B cell (primary cell): ENCODE results near the gene TXNRD1. TPM values are rescaled to one million over a fixed set of nuclear protein-coding genes. Genes with fewer than 3 reads are reported as not detected.
"Not testable (repeated sequence)": the region's sequence is repeated elsewhere in the genome, so short reads cannot be mapped to it uniquely, and the experiment has no call there.

Experiments used
- ATAC-seq: fragments of 200-7000 bp; cut with Tn5 transposase; one replicate; pipeline ENCODE4 v1.10.0; 2021; ENCODE audit warnings: low read depth, mild to moderate bottlenecking, moderate number of reproducible peaks, moderate library complexity
- CTCF ChIA-PET: fragments of 350-600 bp; sonication (Branson Sonifier 250); formaldehyde crosslinking; loops from one replicate; lab custom pipeline; 2021; ENCODE audit warnings: antibody characterized with exemption, inconsistent platforms; lab: Charles Lee
- POLR2A ChIA-PET: fragments of 350-600 bp; sonication (Branson Sonifier 250); formaldehyde crosslinking; loops from one replicate; lab custom pipeline; 2021; ENCODE audit warnings: antibody characterized with exemption; lab: Charles Lee
- DNase-seq: peaks from one replicate; pipeline ENCODE4 v3.0.0; 2013
- H2AFZ ChIP-seq: 2 replicates; pipeline ENCODE4 v1.6.1; 2012; ENCODE audit warnings: mild to moderate bottlenecking, low read depth, low read length; ENCODE audit not compliant: insufficient read depth, poor library complexity, severe bottlenecking
- H3K27ac ChIP-seq, 2 donors: 1 replicate in 1 of 2; 2 replicates in 1 of 2; pipeline ENCODE4 v1.5.1; 2012 to 2013; ENCODE audit warnings: low read length in 2 of 2, mild to moderate bottlenecking in 2 of 2, moderate library complexity in 1 of 2
- H3K27me3 ChIP-seq, 4 experiments: fragments of 200-600 bp in 1 of 4; sonication (generic) in 1 of 4; replicated peaks in 1 of 4; 1 replicate in 2 of 4; 2 replicates in 2 of 4; pipeline versions ENCODE4 v1.6.1 to v1.7.0; 2013 to 2016; ENCODE audit warnings: low read length in 3 of 4, mild to moderate bottlenecking in 2 of 4, mixed read lengths in 1 of 4, moderate library complexity in 1 of 4; ENCODE audit not compliant: insufficient read depth in 4 of 4, control insufficient read depth in 3 of 4; ENCODE audit errors: control extremely low read depth in 1 of 4
- H3K36me3 ChIP-seq, 2 experiments: replicated peaks in 1 of 2; 1 replicate in 1 of 2; 2 replicates in 1 of 2; pipeline versions ENCODE4 v1.6.1 to v1.7.1; 2013; ENCODE audit warnings: low read length in 1 of 2; ENCODE audit not compliant: insufficient read depth in 2 of 2, control insufficient read depth in 1 of 2; ENCODE audit errors: control extremely low read depth in 1 of 2, extremely low read depth in 1 of 2
- H3K4me1 ChIP-seq, 2 donors: fragments of 200-600 bp in 1 of 2; sonication (generic) in 1 of 2; 1 replicate in 1 of 2; 2 replicates in 1 of 2; pipeline versions ENCODE4 v1.5.1 to v1.6.1; 2013 to 2017; ENCODE audit warnings: low read length in 2 of 2; ENCODE audit not compliant: control insufficient read depth in 2 of 2, insufficient read depth in 2 of 2
- H3K4me2 ChIP-seq: replicated peaks from 2 replicates; pipeline ENCODE3; 2012; ENCODE audit warnings: mild to moderate bottlenecking, low read depth, low read length; ENCODE audit not compliant: poor library complexity, severe bottlenecking
- H3K4me3 ChIP-seq, 5 experiments: fragments of 200-600 bp in 1 of 5; sonication (generic) in 1 of 5; 1 replicate in 3 of 5; 2 replicates in 2 of 5; pipeline versions ENCODE4 v1.5.1 to v1.7.0; 2011 to 2016; ENCODE audit warnings: low read length in 4 of 5, mild to moderate bottlenecking in 4 of 5, low read depth in 2 of 5, control low read depth in 1 of 5, moderate library complexity in 1 of 5; ENCODE audit not compliant: insufficient read depth in 1 of 5; ENCODE audit errors: control extremely low read depth in 1 of 5, extremely low read depth in 1 of 5
- H3K79me2 ChIP-seq: fragments of 200-600 bp; sonication (generic); one replicate; pipeline ENCODE4 v1.6.0; 2016; ENCODE audit warnings: low read length; ENCODE audit not compliant: control insufficient read depth, insufficient read depth
- H3K9ac ChIP-seq: fragments of 200-600 bp; sonication (generic); 2 replicates; pipeline ENCODE4 v1.6.1; 2017; ENCODE audit warnings: mild to moderate bottlenecking, low read length, moderate library complexity
- H3K9me3 ChIP-seq, 3 donors: one replicate each; pipeline versions ENCODE4 v1.6.1 to v1.7.1; 2013; ENCODE audit warnings: low read length in 2 of 3; ENCODE audit not compliant: control insufficient read depth in 2 of 3, insufficient read depth in 1 of 3; ENCODE audit errors: control extremely low read depth in 1 of 3
- H4K20me1 ChIP-seq: 2 replicates; pipeline ENCODE4 v1.6.0; 2012; ENCODE audit warnings: mild to moderate bottlenecking, low read length; ENCODE audit not compliant: insufficient read depth, control insufficient read depth, poor library complexity, severe bottlenecking
- H3K27ac Mint-ChIP-seq: one replicate; pipeline ENCODE4 v1.8.0; 2021; ENCODE audit warnings: mixed read lengths
- H3K27me3 Mint-ChIP-seq: one replicate; pipeline ENCODE4 v1.8.0; 2021; ENCODE audit warnings: mixed read lengths
- H3K4me1 Mint-ChIP-seq: one replicate; pipeline ENCODE4 v1.8.0; 2021; ENCODE audit warnings: mixed read lengths
- H3K4me3 Mint-ChIP-seq: one replicate; pipeline ENCODE4 v1.8.0; 2021; ENCODE audit warnings: mixed read lengths
- H3K9me3 Mint-ChIP-seq: one replicate; pipeline ENCODE4 v1.8.0; 2022; ENCODE audit warnings: mixed read lengths; ENCODE audit not compliant: insufficient read depth
- CTCF ChIP-seq: fragments of 200-600 bp; IDR thresholded peaks from one replicate; pipeline ENCODE4 v1.8.0; 2022; ENCODE audit warnings: antibody characterized with exemption, mild to moderate bottlenecking
- EZH2 ChIP-seq: IDR thresholded peaks from 2 replicates; pipeline ENCODE4 v1.6.1; 2012; ENCODE audit warnings: borderline replicate concordance, low read depth, mild to moderate bottlenecking, moderate library complexity, low read length; ENCODE audit not compliant: insufficient read depth, poor library complexity, severe bottlenecking
- WGBS: methylation state at CpG from one replicate; pipeline ENCODE4 v1.1.5; 2013; ENCODE audit warnings: missing lambda C conversion rate; ENCODE audit not compliant: insufficient coverage; 5-methylcytosine and 5-hydroxymethylcytosine counted together
- intact Hi-C: fragments of 100-400 bp; cut with micrococcal nuclease; formaldehyde crosslinking; loops from one replicate; pipeline ENCODE4 v1.10.0; 2022
- polyA plus RNA-seq: library from polyadenylated mRNA; depleted of rRNA; stranded (reverse); fragments of >200 nt; gene quantifications from 2 replicates; pipeline ENCODE4 v1.2.3, GENCODE V29; 2012
- total RNA-seq, 2 donors: library from RNA; stranded (reverse); fragments of 120-200 nt in 1 of 2; gene quantifications; 1 replicate in 1 of 2; 2 replicates in 1 of 2; pipeline versions ENCODE4 v1.2.3 to v1.2.4, GENCODE V29; 2013 to 2022

Gene TXNRD1
- total and polyA plus RNA-seq, 2 donors (not counting 1 experiment from before 2014, with no cell fraction given): 10.1 to 44.6 TPM

GRCh38 chr12:104386461-104386860 is 170.9 kb downstream of the TXNRD1 start:
- H3K9me3 ChIP-seq: no peaks in the 10 kb centered on the region
- H3K9ac ChIP-seq: no peak overlapping the region
- H3K79me2 ChIP-seq: peaks cover 7% of the 10 kb centered on the region
- H3K4me1 ChIP-seq: peaks cover 3 to 9% of the 10 kb centered on the region in 2 donors
- no peaks in the 10 kb centered on the region for H3K36me3 ChIP-seq
- H3K27me3 Mint-ChIP-seq: peaks cover 3% of the 10 kb centered on the region
- POLR2A ChIA-PET: no interaction called here
- no peak overlapping the region for H2AFZ ChIP-seq
- TF ChIP-seq EZH2: no peak
- TF ChIP-seq CTCF: no peak
- H4K20me1 ChIP-seq: no peaks in the 10 kb centered on the region
- no peaks in the 10 kb centered on the region for H3K9me3 Mint-ChIP-seq
- peaks cover 0 to 4% (median 1%) of the 10 kb centered on the region in 4 experiments for H3K27me3 ChIP-seq
- DNase-seq: no peak
- no peak overlapping the region for H3K27ac Mint-ChIP-seq
- no peak overlapping the region for H3K4me3 ChIP-seq
- H3K4me3 Mint-ChIP-seq: no peak overlapping the region
- H3K27ac ChIP-seq: no peak overlapping the region
- no CpG with 5 or more reads among the region's 3 CpGs for WGBS
- CTCF ChIA-PET: interaction anchor here (1.3 kb wide), 1 partner anchor 666 kb away, joined by 5 read pairs; no protein-coding TSS in a partner anchor
- H3K4me2 ChIP-seq: no peak overlapping the region
- intact Hi-C loops: no loop called here
- ATAC-seq: no peak
- peaks cover 8% of the 10 kb centered on the region for H3K4me1 Mint-ChIP-seq

DNA sequence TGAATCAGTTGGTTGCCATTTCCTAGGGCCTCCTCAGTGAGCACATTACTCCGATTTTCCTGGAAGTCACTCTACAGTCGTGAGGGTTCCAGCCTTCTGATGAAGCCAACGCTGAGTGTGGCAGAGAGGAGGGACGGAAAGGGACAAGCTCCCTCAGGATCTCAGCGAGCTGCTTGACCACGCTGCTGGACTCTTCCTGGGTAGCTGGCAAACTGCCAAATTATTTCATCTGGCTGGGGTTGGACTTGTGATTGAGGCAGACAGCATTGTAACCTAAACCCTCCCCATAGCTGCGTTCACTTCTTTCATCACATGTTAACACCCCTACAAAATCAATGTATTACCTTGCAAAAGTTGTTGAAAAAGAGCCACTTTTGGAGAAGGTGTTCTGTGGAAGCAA is 171.6 kb downstream of the TXNRD1 start:
- ChIA-PET CTCF (interaction anchor here (1.3 kb wide), 1 partner anchor 665 kb away, joined by 5 read pairs; no protein-coding TSS in a partner anchor), POLR2A (interaction anchor here (0.5 kb wide), 1 partner anchor 67 kb away, joined by 4 read pairs; no protein-coding TSS in a partner anchor)
- Histone ChIP-seq H3K27ac (no peak overlapping the region), H2AFZ (no peak overlapping the region), H4K20me1 (no peaks in the 10 kb centered on the region), H3K9me3 (no peaks in the 10 kb centered on the region), H3K27me3 (no peaks in the 10 kb centered on the region), H3K9ac (no peak overlapping the region), H3K4me2 (no peak overlapping the region), H3K4me3 (no peak overlapping the region), H3K79me2 (peaks cover under 1% of the 10 kb centered on the region), H3K4me1 (peaks cover 0 to 2% of the 10 kb centered on the region in 2 donors), H3K36me3 (no peaks in the 10 kb centered on the region)
- H3K9me3 Mint-ChIP-seq: no peaks in the 10 kb centered on the region
- ATAC-seq (no peak), DNase-seq (no peak)
- no peak overlapping the region for H3K27ac Mint-ChIP-seq
- peaks cover 2% of the 10 kb centered on the region for H3K4me1 Mint-ChIP-seq
- H3K4me3 Mint-ChIP-seq: no peak overlapping the region
- TF ChIP-seq CTCF (no peak), EZH2 (no peak)
- no peaks in the 10 kb centered on the region for H3K27me3 Mint-ChIP-seq
- WGBS: 97% methylated on average over 5 of the region's 7 CpGs
- intact Hi-C loops: no loop called here

- H2AFZ ChIP-seq, POLR2A ChIA-PET, H3K4me1 ChIP-seq, H3K9me3 ChIP-seq, H3K27me3 ChIP-seq, H3K36me3 ChIP-seq, H4K20me1 ChIP-seq, H3K4me3 Mint-ChIP-seq, intact Hi-C loops, H3K4me2 ChIP-seq, H3K4me3 ChIP-seq, H3K9ac ChIP-seq, ATAC-seq, H3K27ac Mint-ChIP-seq, H3K27ac ChIP-seq, DNase-seq, H3K79me2 ChIP-seq, H3K4me1 Mint-ChIP-seq, H3K27me3 Mint-ChIP-seq, CTCF ChIA-PET, H3K9me3 Mint-ChIP-seq: not testable (repeated sequence)
- 97% methylated on average over 6 of the region's 11 CpGs for WGBS
Measured at GRCh38 chr12:104394086-104394485, 178.5 kb downstream of the TXNRD1 start.
